GM21447 (cell line): ENCODE results near the gene C1QTNF1.

Experiments used
- ATAC-seq: cut with Tn5 transposase; IDR thresholded peaks from one replicate; pipeline ENCODE4 v1.9.1; 2021; ENCODE audit not compliant: unreplicated experiment

Gene C1QTNF1

DNA sequence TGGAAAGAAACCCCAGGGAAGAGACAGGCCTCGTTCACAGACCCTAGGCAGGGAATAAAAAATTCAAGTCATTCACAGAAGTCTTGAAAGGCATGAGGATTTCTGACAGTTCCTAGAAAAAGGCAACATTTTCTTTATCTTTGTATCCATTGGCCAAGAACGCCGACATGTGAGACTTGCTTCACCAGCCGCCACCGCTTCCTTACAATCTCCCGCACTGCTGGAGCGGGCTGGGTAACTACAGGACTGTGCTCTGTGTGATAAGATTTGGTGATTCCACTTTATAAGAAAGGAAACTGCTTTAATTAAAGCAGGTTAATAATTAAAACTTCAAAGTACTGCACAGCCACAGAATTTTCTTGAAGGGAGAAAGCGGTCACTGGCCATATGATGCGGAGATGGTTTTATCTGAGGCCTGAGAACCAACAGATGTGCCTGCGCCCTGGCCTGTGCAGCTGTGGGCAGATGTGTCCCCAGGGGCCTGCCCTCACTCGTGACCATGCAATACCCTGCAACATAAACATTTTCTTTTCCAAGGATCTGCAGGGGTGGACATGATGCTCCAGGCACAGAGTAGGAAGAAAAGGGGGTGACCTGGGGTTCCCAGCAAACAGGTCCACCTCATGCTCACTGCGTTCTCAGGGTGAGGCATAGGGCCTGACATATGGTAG lies 31.3 kb upstream of the C1QTNF1 start:
- no peak for ATAC-seq

DNA sequence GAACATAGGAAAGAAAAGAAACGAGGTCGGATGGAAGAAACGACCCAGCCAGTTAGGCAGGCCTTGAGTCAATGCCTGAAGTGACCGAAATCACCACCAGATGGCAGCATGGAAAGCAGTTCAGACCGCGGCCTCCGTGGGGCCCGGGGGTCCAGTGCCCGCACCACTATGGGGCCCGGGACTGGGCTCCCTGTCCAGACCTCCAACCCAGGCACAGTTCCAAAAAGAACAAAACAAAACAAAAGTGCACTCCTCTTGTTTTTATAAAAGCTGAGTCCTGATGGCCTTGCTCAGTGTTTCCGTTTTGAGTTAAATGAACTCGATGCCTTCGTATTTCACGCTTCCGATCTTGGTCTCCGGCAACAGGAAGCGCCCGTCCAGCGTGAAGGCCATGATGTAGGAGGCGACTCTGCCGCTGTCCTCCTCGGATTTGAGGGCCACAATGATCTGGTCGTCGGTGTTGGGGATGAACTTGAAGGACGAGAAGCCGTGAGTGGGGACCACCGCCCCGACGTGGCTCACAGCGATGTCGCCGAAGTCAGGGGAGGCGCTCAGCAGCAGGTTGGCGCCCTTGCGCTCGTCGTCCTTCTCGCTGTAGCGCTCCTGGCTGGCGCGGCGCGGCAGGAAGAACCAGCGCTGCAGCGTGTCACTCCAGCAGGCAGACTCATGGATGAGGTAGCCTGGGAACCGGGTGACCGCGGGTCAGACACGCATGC lies 30.6 kb upstream of the C1QTNF1 start:
- no peak for ATAC-seq

DNA sequence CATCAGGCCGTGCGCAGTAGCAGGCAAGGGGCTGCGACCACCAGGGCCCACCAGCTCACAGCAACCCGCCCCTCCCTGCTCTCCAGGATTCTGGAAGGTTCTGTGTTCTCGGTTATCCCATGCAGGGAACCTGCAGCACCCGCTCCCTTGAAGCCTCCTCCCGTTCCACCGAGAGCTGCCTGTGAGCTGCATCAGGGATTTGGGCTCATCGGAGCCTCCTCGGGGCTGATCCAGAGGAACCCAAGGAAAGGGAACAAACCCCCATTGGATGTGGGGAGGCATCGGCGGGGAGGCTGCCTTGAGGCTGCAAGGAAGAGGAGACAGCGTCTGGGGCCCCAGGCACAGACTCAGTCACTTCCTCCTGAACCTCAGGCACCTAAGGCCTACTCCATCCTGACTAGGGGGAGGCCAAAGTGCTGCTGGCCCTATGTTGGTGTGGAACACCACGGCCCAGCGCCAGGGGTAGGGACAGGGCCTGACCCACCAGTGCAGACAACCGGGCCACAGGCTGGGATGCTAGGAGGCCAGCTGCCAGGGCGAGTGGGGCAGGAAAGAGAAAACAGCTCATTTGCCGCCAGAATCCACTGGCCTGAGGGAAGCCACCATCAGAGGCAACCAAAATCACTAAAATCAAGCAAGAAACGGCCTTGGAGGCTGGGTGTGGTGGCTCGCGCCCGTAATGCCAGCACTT lies 29.8 kb upstream of the C1QTNF1 start:
- no peak for ATAC-seq

DNA sequence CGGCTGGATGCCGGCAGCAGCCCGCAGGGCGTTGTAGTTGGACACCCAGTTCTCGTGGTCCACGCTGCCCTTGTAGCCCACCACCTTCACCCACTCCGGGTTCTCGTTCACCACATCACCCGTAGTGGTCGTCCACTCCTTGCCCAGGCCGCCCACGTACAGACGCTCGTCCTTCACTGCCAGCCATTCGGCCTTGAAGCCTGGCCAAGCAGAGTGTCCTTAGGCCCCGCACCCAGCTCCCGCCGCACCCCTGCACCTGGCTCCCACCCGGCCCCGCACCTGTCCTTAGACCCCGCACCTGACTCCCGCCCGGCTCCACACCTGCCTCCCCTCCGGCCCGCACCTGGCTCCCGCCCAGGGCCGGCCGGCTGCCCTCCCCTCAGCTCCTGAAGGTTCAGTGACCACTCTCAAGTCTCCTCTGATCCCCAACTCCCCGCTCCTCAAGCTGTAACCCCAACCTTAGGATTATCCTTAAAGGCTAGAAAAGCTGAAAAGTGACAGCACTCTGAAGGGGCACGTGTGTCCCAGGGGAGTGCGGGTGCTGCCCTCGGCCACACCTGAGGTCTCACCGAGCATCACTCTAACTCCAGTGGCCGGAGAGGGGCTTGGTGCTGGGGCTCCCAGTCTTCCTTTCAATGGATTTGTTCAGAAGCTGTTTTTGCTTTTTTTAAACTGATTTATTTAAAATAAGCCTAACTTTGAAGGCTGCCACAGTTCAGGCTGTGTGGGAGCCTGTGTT lies 28.8 kb upstream of the C1QTNF1 start:
- ATAC-seq: no peak

DNA sequence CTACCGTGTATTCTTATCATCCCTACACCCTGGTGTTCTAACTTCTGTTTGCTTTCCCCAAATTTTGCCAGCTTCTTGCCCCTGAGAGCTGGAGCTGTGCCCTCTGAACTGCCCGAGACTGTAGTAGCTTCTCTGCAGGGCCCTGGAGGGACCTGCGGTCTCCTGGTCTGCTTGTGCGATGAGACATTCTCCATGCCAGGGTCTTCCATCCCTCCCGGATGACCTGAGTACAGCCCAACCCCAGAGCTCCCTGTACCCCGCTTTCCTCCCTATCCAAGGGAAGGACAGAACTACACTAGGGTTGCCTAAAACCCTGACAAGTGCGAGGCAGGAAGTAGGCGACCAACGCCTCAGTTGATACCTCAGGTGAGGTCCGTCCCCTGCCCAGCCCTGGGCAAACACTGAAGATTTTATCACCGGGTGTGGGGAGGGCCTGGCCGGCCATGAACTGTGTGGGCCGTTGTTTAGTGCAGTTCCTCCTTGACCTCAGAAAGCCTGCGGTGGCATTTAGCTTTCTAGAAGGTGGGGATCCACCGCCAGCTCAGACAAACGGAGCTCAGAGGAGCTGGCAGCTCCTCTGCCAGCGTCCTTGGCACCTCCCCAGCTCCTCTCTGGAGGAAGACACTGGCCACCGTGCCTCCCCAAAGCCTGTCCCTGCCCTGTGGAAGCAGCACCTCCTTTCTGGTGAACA lies 28.1 kb upstream of the C1QTNF1 start:
- ATAC-seq: no peak

DNA sequence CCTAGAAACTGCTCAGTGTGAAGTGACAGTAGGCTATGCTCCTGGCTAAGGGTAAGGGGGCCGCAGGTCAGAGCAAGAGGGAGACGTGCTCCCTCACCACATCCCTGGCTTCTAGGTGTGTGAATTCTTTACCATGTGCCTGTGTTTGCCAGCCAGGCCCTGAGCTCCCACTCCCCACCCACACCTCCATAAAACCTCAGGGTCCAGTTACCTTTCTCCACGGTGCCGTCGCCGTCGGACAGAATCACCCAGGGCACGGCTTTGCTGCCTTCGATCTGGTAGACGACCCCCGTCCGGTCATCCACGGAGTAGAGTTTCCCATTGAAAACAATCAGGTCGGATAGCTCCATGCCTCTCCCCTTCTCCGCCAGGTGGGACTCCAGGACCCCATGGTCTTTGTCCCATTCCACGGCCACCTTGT lies 27.2 kb upstream of the C1QTNF1 start:
- ATAC-seq: no peak

DNA sequence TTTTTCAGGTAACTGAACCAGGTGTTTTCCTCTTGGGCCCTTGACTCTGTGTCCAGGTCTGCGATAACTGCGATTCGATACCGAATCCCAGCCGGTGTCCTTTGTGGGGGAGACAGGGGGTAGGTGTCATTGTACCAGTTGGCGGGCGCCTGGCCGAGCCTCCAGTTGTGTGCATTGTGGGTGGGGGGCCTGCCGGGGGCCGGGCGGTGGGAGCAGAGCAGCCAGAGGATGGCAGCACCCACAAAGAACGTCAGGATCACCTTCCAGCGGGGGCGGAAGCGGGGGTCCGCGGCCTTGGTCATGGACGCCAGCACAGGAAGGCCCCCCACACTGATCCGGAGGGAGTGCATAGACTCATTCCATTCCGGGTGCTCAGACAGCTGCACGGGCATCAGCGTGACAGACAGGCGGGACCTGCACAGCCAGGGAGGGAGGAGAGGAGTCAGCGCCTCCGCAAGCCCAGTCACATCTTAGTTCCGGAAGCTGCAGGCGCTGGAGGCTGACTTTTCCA lies 26.7 kb upstream of the C1QTNF1 start:
- ATAC-seq: no peak

DNA sequence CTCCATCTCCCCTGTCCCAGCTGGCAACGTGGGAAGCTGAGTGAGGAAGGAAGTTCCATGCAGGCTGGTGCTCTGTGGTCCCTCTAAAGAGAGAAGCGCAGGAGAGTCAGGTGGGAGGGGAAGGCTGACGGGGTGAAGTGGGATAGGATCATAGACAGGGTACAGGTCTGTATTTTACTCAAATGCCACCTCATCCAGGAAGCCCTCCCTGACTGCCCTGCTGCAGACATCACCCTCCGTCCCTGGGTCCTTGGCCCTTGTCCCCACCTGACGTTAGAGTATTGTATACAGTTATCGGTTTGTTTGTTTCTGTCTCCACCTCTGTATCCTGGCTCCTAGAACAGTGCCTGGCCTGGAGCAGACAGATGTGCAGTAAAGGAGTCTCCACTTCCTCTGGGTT lies 26.1 kb upstream of the C1QTNF1 start:
- ATAC-seq: no peak

DNA sequence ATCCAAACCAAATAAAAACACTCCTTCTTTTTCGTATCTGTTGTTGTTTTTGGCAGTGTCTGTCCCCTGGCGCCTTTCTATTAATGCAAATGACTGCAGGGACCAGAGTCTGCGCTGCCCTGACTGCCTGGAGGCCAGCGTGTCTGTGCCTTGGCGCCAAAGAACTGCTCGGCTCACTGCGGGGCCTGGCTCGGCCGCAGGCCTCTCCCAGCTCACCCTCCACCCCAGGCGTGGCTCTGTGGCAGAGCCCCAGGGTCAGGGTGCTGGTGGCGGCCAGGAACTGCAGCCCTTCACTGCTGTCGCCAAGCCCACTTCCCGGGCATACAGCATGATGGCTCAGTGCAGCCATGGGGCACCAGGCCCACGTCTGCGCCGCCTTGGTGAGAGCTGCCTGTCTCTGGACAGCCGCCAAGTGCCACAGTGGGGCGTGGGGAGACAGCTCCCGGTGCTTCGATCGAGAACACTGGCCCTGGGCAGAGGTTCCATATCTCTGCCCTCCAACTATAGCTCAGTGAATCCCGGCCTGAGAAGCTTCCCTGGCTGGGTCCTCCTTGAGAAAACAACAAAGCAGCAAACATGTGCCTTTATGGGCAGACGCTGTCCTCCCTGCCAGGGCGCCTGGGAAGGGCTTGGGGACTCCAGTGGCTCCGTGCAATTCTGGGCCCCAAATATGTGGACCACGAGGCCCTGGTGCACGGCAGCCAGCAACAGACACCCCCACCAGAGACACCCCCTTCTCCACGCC lies 25.5 kb upstream of the C1QTNF1 start:
- ATAC-seq: no peak

DNA sequence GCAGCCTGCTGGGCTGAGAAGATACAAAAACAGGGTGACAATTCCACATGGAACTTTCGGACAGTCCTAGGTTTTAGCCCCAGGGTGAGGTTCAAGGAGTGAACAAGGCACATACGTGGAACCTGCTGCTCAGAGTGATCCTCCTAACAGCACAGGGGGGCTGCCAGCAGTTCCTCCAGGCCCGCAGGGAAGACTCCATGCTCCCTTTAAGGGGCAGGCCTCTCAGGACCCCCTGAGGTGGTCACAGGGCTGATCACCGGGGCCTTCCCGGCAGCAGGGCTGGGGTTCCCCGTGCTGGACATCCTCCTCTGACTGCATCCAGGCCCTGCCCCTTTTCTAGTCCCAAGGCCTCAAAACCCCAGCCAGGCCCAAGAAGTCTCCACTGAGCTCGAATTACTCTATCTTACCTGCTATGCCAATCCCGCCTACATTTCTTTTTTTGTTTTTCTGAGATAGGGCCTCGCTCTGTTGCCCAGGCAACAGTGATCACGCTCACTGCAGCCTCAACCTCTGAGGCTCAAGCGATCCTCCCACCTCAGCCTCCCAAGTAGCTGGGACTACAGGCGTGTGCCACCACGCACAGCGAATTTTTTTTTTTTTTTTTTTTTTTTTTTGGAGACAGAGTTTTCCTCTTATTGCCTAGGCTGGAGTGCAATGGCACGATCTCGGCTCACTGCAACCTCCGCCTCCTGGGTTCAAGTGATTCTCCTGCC lies 24.8 kb upstream of the C1QTNF1 start:
- ATAC-seq: no peak

DNA sequence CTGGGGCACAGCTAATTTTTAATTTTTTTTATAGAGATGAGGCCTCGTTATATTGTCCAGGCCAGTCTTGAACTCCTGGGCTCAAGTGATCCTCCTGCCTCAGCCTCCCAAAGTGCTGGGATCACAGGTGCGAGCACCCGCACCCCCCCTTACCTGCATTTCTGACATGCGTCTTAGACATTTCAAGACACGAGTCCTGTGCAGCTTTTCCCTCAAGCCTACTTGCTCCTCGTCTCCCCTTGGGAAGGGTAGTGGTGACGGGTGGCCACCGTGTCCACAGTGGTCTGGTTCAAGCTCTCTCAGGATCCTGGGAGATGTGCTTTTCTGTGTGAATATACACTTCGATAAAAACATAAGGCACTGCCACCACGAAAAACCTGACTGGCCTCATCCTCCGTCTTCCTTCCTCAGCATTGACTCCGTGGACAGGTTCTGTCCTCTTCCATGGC lies 24.0 kb upstream of the C1QTNF1 start:
- ATAC-seq: no peak

DNA sequence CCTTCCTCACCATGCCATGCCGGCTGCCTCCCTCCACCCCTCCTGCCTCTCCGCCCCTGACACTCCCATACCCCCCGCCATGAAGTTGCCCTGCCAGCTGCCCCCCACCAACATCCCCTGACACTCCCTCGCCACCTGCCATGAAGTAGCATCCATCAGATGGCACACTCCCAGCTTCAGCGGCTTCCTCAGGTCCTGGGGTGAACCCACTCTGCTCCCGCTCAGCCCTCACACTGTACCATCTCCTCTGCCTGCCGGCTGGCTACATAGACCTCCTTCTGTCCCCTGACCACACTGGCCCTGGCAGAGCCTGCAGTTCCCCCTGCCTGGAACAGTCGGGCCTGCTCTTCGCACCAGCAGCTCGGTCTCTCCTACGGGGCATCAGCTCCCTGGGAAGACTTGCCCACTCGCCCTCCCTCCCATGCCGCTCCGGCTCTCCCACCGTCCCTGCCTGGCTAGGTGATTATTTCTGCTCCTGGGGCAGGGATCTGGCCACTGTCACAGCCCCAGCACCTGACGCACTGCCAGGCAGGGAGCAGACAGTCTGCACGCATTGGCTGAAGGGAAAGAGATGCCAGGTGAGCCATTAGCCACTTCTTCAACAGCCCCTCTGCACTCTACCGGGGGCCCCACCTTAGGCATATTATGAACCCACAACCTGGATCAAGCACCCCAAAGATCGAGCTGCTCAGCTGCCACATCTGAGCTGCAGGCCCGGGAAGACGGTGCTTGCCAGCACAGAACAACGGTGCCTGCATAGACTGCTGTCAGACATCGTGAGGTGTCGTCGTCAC lies 23.4 kb upstream of the C1QTNF1 start:
- ATAC-seq: no peak

DNA sequence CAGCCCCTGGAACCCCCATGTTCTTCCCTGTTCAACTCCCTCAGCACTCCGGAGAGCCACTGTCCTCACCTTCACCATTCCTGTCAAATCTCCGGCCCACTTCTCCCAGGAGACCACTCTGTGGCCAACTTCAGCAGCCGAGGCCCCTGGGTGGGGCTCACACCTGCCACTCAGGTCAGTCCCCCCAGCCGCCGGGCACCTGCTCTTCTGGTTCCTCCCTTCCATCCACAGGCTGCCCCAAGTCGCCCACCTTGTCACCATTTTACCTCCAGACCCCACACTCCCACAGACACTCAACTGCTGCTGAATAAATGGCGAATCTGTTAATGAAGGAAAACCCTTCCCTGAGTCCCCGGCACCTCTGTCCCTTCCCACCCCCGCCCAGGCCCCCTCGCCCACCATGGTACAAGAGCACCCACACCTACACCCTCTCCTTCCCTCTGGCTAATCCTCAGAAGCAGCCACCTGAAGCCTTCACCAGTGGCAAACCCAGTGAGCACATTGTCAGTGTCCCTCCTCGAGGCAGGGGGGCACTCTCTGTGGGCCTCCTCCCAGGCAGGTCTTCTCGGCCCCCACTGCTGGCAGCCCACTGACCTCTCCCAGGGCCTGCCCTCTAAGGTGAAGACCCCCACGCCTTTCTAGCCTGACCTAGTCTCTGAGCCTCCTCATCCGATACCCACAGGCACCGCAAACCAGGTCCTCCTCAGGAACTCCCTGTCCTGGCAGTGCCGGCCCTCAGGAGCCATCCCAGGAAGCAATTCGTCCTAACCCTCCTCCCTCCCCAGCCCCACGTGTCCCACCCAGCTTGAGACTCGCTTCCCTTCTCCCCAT lies 22.6 kb upstream of the C1QTNF1 start:
- ATAC-seq: no peak

DNA sequence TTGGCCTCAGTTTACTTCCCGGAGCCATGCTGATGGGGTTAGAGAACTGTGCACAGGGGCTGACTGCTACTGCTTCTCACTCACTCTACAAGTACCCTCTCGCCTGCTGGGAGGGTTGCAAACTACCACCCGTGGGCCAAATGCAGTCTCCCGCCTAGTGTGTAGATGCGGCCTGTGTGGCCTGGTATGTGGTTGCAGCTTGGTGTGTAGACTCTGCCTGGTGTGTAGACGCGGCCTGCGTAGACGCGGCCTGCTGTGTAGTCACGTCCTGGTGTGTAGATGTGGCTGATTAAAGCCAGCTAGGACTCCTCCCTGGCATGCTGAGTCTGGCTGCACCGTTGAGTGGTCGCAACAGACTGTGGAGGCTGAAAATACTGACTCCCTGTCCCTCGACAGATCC lies 21.7 kb upstream of the C1QTNF1 start:
- no peak for ATAC-seq

DNA sequence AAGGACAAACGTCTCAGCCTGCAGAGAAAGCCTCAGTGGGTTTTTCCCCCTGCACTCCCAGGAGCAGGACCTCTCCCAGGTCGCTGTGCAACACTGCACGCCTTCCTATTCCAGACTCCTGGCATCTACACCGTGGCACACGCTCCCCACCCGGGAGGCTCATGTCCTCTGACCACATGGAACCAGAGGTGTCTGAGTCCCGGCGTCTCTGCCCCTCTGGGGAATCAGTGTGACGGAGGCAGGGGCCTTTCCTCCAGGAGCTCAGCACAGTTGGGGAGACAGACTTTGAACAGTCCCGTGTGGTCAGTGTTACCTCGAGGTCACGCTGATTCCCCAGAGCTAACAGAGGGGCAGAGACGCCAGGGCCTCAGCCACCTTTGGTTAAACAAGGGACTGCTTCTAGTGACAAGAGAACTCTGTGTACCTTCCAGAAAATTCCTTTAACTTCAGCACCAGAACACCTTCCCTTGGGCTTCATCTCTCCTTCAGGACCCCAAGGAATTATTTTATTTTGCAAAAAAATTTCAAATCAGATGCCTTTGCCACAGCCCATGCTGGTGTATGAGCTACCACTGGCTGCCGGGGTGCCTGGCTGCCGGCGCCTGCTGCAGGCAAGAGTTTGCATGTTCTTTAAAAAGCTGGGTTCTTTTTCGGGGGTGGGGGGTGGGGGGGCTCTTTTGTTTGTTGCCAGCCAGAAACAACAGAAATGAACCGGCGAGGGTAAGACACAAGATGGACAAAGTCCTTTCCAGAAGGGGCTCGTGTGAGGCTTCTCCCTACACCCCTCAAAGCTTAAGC lies 21.0 kb upstream of the C1QTNF1 start:
- no peak for ATAC-seq

DNA sequence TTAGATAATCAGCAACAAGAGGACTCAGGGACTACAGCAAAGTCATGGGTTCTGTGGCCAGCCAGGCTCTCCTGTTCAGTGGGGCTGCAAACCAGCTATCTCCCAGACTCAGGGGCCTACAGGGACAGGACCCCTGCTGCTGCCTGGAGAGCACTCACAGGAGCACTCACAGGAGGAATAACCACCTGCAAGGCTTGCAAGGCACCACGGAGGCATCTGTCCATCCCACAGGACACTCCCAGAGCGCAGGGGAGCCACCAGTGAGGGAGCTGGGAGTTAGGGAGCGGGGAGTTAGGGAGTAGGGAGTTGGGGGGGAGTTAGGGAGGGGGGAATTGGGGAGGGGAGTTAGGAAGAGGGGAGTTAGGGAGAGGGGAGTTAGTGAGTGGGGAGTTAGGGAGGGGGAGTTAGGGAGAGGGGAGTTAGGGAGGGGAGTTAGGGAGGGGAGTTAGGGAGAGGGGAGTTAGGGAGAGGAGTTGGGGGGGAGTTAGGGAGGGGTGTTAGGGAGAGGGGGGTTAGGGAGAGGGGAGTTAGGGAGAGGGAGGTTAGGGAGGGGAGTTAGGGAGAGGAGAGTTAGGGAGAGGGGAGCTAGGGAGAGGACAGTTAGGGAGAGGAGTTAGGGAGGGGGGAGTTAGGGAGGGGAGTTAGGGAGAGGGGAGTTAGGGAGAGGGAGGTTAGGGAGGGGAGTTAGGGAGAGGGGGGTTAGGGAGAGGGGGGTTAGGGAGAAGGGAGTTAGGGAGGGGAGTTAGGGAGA lies 20.1 kb upstream of the C1QTNF1 start:
- ATAC-seq: no peak
